GM21717 (cell line): ENCODE data around the gene ANKLE2.
"Not testable (repeated sequence)": the region's sequence is repeated elsewhere in the genome, so short reads cannot be mapped to it uniquely, and the experiment has no call there.

Experiments used
- ATAC-seq: cut with Tn5 transposase; IDR thresholded peaks from one replicate; pipeline ENCODE4 v1.9.1; 2021; ENCODE audit warnings: mild to moderate bottlenecking, moderate library complexity; ENCODE audit not compliant: unreplicated experiment

ANKLE2 gene

DNA sequence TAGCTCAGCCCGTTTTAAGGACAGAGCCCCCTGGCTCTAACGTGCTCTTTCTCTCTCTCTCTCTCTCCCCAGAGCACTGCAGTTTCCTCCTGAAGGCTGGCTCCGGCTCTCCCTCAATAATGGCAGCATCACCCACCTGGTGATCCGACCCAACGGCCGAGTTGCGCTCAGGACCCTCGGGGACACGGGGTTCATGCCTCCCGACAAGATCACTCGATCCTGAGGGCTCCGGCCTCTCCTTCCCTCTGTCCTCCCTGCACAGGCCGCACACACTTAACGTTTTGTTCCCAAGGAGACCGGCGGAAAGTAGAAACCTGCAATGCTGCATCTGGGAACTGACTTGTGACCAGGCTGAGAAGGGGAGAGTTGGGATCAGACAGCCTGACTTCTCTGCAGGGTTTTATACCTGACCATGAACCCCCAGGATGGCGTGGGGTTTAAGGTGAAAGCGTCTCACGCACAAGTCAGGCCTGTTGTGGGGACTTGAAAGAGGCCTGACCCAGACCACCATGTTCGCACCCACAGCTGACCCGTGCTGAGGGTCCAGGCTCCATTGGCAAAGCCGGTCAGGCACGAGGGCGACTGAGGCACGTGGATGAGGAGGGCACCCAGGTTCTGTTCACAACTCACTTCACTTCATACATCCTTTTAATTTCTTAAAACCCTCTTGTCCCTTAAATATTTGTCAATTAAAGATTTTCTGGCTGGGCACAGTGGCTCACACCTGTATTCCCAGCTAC lies 40.9 kb downstream of the ANKLE2 start:
- ATAC-seq: no peak

DNA sequence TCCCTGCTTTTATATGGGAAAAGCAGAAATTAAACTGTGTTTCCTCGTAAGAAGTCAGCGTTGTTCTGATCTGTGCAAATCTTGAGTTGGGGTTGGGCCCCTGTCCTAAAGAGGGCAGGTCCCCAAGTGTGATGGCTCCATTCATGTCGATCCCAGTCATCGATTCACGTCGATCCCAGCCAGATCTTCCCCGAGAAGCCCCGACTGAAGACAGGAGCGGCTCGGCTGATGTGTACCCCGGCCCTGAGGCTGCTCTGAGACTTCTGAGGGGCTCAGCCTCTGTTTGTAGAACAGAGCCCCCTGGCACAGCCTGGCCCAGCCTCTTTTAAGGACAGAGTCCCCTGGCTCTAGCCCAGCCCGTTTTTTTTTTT lies 41.7 kb downstream of the ANKLE2 start:
- ATAC-seq: no peak

DNA sequence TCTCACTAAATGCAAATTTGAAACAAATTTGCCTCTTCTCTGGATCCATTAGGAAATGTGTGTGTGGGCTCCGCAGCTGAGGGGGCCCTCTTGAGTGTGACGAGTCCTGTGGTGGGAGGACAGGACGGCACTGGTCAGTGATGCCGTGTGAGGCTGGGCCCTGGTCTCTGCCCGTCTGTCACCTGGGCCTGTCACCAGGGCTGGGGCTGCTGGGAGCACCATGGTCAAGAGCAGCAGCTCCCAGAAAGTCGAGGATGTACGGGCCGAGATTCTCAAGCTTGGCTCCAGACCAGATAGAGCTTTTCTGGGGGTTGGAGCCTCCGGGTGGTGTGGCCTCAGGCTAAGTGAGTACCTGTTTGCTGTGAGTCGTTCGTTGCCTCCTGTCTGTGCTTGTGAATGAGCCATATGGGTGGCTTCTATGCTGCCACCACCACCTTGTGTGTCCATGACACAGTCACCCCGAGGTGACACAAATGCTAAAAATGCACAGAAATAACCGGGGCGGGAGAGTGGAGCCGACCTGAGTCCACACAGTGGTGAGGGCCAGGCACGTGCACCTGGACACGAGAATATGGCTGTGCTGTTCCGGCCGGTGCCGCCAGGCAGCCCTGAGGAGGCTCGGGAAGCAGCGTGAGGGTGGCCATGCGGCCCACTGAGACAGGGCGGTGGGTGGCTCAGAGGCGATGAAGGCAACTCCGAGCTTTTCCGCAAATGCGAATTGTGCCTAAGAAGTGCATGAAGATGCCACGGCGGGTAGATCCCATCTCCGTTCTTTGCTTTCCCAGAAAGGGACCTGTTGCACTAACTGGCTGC lies 42.3 kb downstream of the ANKLE2 start:
- no peak for ATAC-seq

DNA sequence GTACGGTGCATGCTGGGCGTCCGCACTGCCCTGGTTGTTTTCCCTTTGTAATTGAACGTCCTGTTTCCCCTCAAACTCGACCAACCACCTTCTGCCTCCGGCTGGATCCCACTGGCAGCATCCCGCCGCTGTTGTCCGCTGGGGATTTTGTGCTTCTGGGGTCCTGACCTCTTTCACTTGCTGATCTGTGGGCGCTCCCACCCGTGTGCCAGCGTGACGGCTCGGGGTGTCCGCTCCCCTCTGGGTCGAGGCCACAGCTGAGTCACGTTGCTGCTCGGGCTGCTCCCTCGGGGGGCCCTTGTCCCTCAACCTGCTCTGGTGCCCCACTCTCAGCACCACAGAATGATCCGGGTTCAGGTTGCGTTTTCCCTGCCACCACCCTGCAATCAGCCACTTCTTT lies 43.0 kb downstream of the ANKLE2 start:
- no peak for ATAC-seq

DNA sequence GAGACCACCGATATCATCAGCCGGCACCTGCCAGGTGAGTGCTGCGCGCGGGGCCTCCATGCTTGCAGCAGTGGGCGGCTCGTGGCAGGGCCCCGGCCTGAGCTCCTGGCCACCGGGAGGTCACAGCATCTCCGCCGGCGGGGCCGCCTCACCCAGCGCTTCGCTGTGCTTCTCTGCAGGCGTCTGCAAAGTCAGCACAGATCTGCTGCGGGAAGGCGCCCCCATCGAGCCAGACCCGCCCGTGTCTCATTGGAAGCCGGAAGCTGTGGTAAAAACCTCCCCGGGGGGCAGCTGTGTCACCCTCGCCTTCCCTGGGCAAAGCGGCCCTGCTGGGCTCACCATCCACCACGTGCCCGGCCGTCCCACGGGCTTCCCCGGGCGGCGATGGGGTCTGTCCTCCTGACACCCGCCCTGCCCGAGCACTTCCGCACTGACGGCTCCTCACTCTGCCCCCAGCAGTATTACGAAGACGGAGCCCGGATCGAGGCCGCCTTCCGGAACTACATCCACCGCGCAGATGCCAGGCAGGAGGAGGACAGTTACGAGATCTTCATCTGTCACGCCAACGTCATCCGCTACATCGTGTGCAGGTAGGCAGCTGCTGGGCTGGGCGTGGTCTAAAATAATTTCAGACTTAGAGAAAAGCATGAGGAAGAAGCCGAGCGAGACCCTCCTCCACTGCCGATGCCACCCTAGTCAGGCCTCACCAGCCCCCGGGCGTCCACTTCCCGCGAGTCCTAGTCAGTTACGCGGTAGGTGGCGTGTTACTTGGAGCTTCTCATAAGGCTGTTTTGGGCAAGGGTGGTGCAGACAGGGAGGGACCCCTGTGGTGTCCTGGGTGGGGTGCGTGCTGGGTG lies 43.9 kb downstream of the ANKLE2 start:
- no peak for ATAC-seq

DNA sequence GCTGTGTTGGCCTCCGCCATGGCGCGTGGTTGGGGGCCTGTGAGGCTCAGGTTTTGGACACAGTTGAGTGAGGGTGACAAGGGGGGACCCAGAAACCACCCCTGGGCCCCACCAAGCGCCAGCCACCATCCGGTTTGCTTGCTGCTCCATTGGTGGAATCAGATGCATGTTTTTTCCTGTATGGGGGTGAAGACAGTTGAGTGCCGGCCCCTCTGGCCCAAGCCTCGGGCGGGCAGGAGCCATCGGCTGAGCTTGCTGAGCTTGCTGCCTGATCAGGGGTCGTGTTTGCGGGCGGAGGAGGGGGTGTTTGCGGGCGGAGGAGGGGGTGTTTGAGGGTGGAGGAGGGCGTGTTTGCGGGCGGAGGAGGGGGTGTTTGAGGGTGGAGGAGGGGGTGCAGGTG lies 44.6 kb downstream of the ANKLE2 start:
- no peak for ATAC-seq

DNA sequence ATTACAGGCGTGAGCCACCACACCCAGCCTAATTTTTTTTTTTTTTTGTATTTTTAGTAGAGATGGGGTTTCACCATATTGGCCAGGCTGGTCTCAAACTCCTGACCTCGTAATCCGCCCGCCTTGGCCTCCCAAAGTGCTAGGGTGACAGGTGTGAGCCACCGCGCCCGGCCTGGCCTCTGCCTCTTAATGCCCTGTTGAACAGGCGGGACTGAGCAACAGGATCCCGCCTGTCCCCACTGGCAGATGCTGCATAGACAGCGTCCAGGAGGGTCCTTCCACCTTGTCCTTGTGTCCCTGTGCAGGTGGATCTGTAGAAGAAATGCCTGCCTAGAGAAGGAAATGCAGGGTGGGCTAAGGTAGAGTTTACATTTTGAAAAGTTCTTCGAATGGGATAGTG lies 45.3 kb downstream of the ANKLE2 start:
- ATAC-seq: no peak

DNA sequence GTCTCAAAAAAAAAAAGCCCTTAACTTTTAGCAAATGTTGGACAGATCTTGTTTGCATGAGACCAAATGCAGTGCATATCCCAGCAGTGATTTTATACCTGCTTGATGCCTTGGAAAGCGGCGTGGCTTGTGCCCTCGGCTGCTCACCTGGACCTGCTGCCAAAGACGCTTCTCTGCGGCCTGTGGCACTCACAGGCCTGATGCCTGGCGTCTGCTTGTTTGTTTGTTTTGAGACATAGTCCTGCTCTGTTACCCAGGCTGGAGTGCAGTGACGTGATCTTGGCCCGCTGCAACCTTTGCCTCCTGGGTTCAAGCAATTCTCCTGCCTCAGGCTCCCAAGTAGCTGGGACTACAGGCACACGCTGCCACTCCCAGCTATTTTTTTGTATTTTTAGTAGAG lies 45.8 kb downstream of the ANKLE2 start:
- ATAC-seq: no peak

DNA sequence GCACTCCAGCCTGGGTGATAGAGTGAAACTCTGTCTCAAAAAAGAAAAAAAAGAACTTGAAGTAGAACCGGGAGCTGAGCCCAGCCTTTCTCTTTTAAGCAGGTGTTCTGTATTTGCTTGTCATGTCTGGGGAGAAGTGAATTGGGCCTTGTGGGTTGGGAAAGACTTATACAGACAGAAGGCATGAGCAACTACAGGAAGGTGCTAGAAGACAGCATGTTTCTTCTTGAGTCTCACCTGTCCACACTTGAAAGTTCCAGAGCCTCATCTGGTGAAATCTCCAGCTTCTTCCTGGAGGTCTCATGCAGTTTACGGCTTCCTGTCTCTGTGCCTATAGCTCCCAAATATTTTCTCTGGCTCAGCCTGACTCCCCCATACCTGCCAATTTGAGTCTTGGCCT lies 48.5 kb downstream of the ANKLE2 start:
- no peak for ATAC-seq

DNA sequence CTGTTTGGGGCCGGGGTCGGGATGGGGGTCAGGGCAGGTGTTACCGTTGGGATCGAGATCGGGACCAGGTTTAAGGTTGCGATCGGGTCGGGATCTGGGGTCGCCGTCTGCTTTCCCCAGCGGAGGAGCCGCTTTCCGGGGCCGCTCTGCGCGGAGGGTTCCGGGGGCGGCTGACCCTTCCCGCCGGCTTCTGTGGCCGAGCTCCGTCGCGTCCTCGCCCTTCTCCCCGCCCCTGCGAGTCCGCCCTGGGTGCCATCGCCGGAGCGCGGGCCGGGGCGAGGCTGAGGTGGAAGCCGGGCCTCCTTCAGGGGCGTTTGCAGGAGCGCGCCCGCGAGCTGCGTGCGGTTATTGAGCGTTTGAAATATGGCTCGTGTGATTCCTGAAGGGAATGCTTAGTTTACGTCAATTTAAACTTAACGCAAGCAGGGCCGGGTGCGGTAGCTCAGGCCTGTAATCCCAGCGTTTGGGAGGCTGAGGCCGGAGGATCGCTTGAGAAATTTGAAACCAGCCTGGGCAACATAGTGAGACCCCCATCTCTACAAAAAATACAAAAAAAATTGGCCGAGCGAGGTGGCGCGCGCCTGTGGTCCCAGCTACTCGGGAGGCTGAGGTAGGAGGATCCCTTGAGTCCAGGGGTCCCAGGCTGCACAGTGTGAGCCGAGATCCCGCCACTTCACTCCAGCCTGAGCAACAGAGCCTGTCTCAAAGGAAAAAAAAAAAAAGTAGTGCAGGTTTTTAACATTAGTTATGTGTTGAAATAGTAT lies 50.4 kb downstream of the ANKLE2 start:
- ATAC-seq: peak; percentile 15

DNA sequence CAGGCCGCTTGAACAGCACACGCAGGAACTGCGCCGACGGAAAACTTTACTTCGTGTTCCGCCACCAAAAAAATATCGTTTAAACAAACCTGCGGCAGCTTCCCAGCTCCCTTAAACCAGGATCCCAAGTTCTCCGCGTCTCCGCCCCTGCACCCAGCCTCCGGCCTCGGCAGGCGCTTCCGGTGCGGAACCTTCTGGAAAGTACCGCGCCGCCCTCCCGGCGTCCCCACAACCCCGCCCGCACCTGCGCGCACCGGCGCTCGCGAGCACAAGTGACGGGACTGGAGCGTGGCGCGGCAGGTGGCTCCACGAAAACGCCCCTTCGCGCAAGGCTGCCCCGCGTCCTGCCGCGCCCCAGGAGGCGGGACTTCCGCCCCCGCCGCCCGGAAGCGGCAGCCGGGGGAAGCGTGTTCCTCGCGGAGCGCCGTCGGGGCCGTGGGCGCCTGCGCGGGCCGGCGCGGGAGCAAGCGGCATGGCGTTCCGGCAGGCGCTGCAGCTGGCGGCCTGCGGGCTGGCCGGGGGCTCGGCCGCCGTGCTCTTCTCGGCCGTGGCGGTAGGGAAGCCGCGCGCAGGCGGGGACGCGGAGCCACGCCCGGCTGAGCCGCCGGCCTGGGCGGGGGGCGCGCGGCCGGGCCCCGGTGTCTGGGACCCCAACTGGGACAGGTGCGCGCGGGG lies 51.1 kb downstream of the ANKLE2 start, which contains the start of gene PGAM5:
Gene PGAM5, plus strand, starts transcription at position 438 of the 675 bp plus-strand sequence. Its CDS starts 35 bp downstream, at position 473.
- ATAC-seq: peak; percentile 78

DNA sequence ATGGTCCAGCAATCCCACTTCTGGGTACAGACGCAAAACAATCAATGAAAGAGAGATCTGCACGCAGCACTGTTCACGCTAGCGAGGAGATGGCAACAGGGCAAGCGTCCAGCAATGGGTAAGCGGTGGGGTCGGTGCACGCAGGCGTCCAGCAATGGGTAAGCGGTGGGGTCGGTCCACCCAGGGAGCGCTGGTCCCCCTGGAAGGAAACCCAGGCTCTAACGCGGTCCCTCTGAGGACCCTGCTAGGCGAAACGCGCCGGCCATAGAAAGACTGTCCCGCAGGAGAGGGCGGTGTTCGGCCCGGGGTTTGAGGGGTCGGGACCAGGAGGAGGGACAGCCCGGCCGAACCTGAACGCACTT lies 51.6 kb downstream of the ANKLE2 start:
- ATAC-seq: peak; percentile 39

DNA sequence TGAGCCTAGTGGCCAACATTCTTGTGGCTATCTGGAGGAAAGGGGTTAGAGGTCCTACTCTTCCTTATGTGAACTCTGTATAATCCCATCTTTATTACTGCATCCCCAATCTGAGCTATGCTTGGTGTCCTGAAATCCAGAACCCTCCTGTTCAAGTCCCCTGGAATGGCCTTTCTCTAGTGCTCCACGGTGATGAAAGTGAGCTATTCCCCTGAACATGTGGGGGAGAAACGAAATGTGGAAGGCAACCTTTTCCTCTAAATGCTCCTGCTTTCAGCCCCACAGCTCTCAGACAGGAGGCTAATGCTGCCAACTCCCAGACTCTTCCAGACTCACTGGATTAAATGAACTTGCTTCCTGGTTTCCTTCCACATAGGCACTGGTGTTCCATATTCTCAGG lies 53.5 kb downstream of the ANKLE2 start:
- ATAC-seq: no peak

DNA sequence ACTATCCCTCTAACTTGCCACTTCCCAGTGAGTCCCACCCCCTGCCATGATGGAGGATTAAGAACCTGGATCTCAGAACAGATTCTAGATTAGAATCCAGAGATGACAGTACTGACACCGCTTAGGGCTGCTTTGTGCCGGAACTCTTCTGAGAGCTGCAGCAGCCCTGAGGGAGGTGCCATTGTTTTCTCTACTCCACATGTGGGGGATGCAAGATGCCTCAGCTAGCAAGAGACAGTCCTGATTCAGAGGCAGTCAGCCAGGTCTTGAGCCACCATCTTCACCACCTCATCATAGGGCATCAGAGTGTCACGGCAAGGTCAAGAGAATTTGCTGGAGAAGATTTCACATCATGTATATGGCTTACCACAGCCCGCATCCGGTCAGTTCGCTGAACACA lies 54.4 kb downstream of the ANKLE2 start:
- no peak for ATAC-seq

DNA sequence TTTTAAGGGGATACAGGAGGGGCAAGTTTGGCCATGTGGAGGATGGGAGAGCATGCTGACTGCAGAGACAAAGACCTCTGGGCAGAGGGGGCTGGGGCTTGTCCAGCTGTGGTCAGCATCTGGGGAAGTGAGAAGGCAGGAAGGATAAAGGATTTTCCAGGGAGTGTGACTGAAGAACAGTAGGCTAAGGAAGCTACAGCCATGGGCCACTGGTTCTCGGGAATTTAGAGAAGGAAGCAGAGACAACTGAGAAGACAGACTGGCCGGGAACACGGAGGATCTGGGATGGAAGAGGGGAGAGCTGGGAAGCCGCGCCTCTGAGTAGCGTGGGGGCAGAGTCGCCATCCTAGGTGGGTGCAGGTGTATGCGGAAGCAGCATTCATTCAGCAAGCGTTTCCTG lies 58.0 kb downstream of the ANKLE2 start:
- ATAC-seq: no peak

DNA sequence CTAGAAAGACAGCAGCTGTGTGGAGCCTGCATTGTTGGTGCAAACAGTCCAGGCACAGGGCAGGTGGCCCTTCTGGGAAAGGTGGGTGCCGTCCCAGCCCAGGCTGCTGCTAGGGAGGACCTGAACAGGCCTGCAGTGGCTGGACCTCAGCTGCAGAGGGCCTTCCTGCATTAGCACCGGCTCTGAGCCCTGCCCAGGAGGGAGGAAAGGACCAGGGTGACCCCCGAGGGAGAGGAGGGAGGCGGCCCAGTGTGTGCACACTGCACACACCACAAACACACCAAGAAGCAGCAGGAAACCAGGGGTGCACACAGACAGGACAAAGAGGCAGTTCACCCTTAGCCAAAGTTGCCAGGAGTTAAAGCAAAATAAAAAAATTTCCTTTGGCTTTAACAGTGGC lies 59.0 kb downstream of the ANKLE2 start:
- no peak for ATAC-seq

DNA sequence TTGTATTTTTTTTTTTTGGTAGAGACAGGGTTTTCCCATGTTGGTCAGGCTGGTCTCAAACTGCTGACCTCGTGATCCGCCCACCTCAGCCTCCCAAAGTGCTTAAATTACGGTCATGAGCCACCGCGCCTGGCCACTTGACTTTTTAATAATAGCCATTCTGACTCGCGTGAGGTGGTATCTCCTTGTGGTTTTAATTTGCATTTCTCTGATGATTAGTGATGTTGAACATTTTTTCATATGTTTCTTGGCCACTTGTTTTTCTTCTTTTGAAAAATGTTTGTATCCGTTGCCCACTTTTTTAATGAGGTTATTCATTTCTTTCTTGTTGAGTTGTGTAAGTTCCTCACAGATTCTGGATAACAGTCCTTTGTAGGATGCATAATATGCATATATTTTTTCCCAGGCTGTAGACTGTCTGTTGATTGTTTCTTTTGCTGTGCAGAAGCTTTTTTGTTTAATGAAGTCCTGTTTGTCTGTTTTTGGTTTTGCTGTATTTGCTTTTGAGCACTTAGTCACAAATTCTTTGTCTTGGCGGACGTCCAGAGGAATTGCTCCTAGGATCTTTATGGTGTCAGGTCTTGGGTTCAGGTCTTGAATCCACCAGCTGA lies 61.3 kb downstream of the ANKLE2 start:
- no peak for ATAC-seq

DNA sequence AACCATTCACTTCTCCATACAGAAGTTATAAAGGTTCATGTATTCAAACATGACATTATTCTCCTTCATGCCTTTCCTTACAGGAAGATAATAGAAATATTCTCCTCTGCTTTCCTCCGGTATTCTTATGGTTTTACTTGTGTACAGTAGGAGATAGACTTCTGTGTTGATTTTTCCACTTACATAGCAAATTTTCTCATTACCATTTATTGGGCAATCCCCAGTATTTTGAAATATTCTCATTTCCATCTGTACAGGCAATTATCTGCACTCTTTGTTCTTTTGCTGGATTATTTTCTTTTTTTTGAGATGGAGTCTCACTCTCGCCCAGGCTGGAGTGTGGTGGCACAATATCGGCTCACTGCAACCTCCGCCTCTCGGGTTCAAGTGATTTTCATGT lies 63.3 kb downstream of the ANKLE2 start:
- no peak for ATAC-seq

DNA sequence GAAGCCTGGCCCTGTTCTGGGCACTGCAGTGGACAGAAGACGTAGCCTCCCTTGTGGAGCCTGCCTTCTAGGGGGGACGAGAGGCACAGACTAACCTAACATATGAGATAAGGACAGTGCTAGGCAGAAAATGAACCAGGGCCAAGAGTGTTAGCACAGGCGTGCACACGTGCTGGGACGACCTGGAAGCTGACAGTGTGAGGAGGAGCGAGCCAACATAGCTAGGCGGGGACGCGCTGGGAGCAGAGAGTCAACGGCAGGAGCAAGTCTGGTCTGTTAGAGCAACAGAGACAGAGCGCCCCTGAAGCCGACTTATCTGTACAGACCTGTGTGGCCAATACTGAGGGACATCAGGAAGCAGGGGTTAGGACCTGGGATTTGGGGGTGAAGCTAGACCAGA lies 66.2 kb downstream of the ANKLE2 start:
- ATAC-seq: no peak

DNA sequence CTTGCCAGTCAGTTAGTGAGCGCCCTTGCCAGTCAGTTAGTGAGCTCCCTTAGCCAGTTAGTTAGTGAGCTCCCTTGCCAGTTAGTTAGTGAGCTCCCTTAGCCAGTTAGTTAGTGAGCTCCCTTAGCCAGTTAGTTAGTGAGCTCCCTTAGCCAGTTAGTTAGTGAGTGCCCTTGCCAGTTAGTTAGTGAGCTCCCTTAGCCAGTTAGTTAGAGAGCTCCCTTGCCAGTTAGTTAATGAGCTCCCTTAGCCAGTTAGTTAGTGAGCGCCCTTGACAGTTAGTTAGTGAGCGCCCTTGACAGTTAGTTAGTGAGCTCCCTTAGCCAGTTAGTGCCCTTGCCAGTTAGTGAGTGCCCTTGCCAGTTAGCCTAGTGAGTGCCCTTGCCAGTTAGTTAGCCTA lies 66.7 kb downstream of the ANKLE2 start:
- not testable (repeated sequence) for ATAC-seq
